ENCODE data around the gene CALHM3.

DNA sequence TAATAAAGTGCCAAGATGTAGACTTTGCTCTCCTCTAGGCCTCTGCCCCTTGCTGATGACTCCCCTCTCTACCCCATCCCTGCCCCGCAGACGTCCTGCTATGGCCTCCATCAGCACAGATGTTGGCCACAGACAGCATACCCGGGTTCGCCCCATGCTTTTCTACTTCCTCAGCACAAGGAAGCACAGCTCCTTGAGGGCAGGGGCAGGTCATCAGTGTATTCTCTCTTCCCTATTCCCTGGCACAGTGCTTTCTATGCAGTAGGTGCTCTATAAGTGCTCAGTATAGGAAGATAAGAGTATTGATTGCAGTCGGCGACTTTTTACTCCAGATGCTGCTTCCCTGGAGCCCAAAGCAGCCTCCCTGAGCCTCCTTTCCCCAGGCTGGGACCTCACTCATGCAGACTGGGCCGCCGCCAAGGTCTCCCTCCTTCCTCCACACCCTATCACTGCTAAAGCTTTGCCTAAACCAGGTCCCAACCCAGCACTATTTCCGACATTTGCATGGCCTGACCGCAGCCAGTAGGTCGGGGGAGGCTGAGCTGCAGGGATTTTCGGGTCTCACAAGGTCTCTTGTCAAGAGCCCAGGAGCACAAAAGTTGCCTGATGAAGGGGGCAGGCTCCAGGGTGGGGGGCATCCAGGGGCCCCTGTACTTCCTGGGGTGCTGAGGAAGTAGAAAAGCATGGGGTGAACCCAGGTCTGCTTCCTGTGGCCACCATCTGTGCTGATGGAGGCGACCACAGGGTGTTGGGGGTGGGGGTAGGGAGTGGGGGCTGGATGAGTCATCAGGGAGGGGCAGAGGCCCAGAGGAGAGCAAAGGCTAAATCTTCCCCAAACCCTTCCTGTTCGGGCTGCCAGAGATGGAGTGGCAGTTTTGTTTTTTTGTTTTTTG is 8.0 kb downstream of the CALHM3 start:
- TF ChIP-seq, protein P1, sequence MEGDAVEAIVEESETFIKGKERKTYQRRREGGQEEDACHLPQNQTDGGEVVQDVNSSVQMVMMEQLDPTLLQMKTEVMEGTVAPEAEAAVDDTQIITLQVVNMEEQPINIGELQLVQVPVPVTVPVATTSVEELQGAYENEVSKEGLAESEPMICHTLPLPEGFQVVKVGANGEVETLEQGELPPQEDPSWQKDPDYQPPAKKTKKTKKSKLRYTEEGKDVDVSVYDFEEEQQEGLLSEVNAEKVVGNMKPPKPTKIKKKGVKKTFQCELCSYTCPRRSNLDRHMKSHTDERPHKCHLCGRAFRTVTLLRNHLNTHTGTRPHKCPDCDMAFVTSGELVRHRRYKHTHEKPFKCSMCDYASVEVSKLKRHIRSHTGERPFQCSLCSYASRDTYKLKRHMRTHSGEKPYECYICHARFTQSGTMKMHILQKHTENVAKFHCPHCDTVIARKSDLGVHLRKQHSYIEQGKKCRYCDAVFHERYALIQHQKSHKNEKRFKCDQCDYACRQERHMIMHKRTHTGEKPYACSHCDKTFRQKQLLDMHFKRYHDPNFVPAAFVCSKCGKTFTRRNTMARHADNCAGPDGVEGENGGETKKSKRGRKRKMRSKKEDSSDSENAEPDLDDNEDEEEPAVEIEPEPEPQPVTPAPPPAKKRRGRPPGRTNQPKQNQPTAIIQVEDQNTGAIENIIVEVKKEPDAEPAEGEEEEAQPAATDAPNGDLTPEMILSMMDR (IDR thresholded peaks at IDR 0.05; ENCODE audit: poor library complexity), result no peak
- no peak for TF ChIP-seq EZH2 (IDR thresholded peaks at IDR 0.05; ENCODE audit: borderline replicate concordance)

All from hepatocyte (in vitro differentiated cells).